Stimulated activated CD4-positive, alpha-beta T cell treated with anti-CD3 and anti-CD28 coated beads, Interleukin-4, amount 100 ng/mL, for 1 hour (primary cell): Measurements from ENCODE around the gene DCLK2.

Source experiments
- DNase-seq: peaks from one replicate; pipeline ENCODE4 v3.0.0-alpha.2; 2020

DCLK2 gene

DNA sequence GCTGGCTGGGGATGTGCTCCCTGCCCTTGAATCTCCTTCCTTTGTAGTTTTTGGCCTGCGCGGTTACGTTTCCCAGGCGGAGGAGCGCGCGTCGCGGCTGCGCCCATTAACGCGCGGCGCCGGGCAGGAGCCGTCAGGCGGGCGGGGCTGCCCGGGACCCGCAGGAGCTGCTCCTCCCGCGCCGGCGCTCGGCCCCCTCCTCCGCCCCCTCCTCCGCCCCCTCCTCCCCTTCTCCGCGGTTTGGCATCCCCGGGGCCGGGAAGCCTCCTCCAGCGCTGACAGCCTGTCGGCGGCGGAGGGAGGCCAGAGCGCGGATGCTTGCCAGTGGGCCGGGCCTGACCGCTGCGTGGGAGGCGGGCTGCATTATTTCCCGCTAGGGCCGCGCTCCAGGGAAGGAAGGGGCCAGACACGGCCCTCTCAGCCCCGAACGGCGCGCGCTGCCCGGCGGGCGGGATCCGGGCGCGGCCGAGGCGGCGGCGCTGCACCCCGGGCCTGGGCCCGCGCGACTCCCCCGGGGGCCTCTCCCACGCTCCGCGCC is at the start of gene DCLK2:
TSS of gene DCLK2 (plus strand) at position 405 of the 538 bp plus-strand sequence. CDS start 583 bp downstream, outside the sequence.
- DNase-seq = no peak

DNA sequence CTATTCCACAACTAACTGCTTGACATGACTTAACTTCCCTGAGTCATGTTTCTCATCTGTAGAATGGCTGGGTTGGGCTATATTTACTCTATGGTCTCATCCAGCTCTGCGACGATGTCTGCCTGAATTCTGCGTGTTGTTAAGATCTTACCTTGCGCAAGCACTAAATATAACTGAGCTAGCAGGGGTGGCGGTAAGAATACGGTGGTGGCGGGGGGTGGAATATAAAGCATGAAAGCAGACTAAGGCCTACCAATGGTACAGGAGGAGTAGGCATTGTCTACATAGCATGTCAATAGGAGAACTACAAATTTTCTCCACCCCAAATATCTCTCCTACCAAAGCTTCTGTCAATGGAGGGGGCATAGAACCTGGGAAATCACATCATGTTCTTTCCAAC is 45.7 kb upstream of the DCLK2 start:
- no peak for DNase-seq

DNA sequence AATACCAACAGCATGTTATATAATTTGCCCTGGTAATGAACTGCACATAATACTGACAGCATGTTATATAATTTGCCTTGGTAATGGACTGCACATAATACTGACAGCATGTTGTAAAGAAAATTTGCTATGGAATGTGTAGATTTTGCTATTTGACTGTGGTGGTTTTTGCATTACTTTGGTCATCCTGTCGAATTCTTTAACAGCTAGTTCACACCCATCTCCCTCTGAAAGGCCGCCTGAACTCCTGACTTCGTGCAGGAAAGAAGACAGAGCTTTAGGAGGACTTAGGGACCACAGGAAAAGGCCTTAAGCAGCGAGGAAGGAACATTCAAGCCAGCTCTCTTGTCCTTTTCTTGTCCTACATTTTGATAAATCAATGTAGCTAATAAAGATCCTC is 45.2 kb upstream of the DCLK2 start:
- no peak for DNase-seq

DNA sequence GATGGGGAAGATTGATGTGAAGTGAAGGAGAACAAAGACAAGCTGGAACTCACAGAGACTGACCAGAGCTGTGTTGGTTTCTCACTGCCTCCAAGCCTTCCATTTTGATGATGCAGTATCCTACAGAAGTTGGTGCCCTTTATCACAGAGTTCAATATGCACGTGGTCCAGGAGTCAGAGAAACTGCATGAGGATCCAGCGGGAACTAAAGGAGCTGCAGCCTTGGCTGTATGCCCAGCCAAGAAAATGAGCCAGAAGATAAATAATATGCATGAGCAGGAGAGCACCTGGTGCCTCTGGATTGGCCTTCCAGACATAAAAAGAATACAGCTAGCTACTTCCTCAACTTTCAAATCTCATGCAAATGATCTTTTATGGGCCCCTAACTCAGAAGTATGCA is 44.3 kb upstream of the DCLK2 start:
- DNase-seq = no peak

DNA sequence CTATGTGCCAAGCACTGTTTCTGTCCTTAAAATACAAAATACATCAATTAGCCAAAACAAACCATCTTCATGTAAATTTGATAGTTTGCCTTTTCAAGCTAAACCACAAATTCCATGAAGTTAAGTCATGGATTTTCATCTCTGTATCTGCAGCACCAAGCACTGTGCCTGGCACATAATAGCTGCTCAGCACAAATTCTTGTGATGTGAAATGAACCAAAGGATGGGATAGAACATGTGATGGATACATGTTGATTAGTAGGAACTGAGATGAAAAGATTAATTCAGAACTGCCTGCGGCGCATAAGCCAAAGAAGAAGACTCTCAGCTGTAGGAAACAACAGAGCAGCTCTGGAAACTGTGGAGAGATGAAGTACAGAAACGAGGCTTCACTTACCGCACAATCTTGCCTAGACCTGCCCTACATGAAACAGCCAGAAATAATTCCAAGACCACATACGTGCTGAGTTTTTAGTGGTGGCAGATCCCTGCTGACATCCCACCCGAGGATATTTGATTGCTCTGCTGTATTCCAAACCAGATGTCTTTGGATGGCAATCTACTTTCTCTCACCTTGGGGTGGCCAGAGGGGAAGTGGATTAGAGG is 40.9 kb upstream of the DCLK2 start:
- no peak for DNase-seq

DNA sequence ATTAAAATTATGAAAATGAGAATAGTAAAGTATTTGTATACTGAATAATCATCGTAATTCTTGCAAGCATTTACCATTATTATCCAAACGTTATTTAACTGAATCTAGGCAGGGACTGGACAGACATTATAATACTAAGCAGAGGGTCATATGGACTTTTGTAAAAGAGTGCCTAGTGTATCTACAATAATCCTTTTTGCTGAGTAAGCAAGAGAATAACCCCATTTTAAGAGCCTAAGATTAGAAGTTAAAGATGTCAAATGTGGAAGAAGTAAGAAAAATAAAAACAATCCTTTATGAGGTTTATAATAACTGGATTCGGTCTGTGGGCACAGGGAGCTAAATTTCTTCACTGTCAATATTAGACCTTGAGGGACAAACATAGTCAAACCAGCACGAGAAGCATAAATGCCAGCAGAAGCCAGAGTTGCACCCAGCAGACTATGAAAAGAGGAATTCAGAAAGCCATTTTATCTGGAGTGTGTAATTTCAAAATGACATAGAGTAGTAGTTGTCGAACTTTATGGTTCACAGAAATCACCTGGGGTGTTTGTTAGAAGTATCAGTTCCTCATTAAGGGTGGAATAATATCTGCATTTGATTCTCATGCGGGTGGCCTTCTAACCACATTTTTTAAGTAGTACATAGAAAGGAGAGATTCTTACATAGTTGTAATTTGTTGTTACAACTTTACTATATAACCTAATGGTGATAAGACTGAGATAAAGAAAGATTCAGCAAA is 39.7 kb upstream of the DCLK2 start:
- DNase-seq = no peak

DNA sequence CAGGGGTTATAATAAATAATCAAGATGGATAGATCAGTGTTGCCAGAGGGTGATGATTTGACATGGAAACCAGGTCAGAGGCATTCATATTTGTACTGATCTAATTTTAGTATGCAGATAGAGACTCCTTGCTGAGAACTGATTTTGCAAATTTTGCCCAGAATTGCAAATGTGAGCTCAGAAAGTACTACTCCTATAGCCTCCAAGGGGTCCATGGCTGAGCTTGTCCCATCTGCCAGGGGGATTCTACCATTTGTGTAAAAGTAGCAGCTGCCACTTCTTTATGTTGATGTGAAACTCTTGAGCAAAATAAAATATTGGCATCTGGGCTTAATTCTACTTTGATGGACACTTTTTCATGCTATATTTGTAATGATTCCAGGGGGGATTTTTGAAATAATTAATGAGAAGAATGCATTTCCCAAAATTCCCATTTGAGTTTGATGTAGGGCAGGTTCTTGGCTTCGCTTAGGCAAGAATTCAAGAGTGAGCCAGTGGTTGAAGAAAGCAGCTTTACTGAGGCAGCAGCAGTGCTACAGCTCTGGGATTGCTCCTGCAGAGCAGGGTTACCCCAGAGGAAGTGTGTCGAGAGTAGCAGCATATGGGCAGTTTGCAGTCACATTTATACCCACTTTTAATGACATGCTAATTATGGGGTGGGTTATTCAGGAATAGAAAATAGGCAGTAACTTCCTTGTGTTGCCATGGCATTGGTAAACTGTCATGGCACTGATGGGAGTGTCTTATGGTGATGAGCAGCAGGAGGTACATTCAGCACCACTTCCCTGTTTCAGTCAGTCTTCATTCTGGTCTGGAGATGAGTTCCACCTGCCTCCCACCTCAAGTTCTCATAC is 38.7 kb upstream of the DCLK2 start:
- DNase-seq = no peak

DNA sequence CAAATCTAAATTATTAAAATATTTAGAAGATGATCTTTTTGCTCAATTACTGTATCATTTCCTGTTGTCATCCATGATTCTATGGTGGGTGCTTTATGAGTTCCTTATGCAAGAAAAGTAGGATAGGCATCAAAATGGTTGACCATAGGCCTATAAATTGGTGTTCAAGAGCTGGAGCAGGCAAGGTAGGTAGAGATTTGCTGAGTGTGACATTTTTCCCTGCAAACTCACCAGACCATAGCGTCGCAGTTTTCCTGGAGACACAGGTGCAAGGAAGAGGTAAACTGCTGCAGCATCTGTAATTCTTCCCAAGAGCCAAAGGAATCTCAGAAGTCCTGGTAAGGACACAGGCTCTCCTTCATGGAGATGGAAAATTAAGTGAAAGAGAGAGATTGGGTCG is 33.7 kb upstream of the DCLK2 start:
- no peak for DNase-seq

DNA sequence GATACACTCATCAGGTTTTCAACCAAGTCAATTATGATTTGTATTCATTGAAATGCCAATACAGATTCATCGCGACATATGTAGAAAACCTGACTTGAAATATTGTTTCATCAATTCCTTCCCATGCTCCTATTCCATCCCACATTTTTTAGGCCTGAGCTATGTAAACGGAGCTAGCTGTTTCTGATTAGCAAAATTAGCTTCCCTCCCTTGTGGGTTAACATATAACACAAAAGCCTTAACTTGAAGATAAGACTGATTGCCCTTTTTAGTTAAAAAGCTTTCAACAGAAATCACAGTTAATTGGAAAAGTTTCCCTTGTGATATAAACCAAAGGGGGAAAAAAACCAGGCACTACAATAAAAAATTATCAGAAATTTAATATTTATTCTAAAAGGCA is 32.8 kb upstream of the DCLK2 start:
- no peak for DNase-seq

DNA sequence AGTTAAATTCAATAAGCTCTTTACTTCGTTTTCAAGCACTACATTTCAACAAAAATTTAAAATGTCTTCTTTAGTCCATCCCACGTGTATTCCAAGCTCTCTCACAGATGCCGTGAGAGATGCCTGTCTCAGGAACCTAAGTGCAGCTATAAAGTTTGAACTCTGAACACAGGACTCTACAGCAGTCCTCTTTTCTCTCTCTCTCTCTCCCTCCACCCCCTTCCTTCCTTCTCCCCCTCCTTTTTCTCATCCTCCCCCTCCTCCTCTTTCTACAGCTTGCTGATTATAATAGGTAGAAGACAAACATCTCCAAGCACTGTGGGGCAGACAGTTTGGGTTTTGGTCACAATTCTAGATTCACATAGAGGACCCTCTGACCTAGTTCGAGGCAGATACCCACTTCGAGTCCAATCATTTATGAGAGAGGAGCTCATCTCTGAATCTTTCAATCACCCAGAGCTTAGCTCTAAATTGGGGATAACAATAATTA is 31.5 kb upstream of the DCLK2 start:
- no peak for DNase-seq

DNA sequence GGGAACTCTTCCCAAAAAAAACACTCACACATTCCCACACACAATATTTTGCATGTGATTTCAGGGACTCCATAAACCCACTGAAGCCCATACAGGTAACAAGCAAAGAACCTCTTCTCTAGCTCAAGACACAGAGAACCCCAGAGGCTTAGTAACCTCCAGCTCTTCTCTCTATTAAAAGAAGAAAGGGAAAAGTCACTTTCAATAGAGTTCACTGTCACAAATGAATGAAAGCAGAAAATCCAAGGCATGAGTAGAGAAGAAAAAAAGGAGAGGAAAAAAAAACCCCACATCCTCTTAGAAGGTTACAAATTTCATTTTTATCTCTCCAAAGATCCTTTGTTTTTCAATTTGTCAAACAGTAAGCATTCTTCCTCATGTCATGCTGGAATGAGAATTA is 30.7 kb upstream of the DCLK2 start:
- no peak for DNase-seq

DNA sequence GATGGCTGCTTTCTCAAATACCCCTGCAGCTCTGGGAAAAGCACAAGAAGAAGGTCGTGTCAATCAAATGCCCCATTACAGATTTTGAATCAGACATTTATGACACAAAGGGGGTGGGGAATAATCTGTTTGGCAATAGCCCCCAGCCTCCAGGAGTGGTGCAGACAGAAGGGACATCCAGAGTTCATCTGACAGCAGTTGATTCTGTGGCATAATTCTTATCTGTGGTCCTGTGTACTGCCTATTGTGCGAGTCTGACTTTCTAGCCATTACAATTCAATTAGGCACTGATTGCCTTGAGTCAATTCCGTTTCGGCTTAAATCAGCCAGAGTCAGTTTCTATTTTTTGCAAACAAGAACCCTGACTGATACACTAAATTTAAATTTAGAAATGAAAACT is 28.6 kb upstream of the DCLK2 start:
- DNase-seq = no peak

DNA sequence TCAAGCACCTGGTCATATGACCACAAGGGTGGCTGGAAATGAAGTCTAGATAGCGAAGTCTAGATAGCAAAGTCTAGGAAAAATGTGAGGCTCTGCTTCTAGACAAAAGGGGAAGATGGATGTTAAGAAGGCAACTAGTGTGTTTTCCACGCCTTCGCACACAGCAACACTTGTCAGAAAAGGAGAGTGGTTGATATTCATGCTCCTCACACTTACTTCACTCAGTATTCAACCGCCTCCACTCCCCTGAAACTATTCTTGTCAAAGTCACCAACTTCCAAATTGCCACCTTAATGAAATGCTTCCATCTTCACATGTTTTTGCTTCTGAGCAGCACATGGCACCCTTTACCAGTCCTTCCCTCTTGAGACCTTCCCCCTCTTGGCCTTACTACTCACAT is 27.7 kb upstream of the DCLK2 start:
- no peak for DNase-seq

DNA sequence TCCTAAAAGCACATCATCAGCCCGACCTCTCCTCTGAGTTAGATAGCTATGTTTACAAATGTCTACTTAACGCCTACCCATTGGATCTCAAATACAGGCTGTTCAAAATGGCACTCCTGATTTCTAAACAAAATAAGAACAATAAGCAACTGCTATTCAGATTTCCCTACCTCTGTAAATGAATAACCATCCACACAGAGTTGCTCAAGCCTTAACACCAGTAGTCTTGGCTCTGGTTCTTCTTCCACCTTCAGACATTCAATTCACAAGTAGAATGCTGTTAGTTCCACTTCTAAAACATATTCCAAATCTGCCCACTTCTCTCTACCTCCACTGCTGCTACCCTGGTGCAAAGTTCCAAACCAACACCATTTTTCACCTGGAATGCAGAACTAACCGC is 27.1 kb upstream of the DCLK2 start:
- no peak for DNase-seq

DNA sequence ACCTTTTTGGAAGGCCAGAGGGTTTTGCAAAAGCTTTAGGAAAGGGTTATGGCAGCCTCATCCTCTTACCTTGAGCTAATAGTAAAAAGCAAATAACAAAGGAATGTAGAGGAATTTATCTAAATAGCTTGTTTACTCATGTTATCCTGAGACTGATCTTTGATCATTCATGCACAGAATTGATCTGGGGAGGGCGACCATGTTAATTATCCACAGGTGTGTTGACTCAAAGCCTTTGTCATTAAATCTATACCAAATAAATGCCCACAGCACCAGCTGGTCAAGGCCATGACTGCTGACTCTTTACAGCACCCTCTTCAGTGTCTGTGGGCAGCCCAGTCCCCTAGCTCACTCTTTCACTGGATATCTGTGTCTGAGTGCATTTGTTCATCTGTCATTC is 22.8 kb upstream of the DCLK2 start:
- no peak for DNase-seq

DNA sequence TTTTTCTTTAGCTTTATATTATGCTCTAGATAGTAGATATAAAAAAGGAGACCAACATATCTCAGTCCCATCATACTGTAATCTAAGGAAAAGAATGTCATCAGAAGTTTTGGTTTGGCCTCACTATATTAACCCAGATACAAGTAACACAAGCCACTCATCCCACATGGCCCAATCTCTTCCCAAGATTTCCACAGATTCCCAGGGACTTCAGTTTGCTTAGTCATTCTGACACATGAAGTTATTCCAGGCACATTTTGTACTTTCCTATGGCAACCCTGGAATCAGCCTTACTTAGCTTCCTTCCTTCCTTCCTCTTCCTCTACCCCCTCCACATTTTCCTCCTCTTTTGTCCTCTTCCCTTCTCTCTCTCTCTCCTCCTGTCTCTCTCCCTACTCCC is 21.7 kb upstream of the DCLK2 start:
- no peak for DNase-seq

DNA sequence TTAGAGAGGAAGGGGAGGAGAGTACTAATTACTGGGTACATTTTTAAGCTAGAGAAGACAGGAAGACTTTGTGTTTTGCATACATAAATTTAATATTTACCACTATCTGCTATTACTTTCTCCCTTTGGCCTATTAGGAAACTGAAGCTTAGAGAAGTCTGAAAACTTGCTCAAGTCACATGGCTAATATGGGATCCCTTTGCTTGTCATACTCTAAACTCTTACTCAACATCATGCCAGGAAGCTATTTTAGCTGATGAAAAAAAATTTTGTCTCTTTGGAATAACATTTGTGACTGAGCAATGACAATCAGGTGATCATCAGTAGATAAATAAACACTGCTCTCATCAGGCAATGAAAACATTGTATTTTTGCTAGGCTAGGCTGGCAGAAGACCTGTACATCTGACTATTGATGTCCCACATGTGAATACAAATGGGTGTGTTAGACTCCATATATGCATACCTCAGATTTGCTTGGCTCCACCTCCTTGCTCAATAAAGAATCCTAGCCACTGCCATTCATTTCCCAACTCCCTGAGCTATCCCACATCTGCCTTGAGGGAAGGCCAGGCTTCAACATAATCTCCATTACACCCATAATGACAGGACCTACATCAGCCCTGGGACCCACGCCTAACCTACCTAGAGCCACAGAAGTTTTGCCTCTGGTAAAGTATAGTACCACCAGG is 17.0 kb upstream of the DCLK2 start:
- DNase-seq = no peak

DNA sequence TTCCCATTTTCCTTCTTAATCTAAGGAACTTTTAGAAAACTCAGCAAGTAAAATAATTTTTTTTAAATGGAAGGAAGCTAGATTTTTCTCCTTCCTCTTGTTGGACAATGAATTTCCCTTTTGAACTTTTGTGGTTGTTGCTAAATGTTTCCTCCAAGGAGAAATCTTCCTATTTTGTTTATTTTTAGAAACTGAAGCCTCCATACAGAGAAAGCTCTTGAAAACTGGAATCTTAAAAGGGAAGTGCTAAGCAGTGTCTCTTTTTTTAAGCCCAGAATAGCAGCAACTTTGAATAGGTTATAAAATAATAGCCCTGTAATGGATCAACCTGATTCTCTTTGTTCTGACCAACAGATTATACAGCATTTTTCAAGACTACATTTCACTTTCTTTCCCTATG is 15.1 kb upstream of the DCLK2 start:
- no peak for DNase-seq

DNA sequence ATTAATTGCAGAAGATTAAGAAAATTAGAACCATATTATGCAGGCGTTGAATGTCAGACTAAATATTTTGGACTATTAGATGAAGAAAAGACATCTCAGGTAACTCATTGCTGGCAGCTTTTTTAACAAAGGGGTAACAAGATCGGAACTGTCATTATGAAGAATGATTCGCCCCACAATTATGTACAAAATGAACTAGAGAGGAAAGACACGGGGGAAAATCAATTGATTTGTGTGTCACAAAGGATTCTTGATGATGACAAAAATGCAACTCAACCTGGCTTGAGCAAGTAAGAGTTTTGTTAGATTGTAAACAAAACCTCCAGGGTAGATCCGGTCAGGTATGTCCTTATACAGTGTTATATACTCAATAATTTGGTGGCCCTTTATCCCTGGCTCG is 12.5 kb upstream of the DCLK2 start:
- DNase-seq = no peak

DNA sequence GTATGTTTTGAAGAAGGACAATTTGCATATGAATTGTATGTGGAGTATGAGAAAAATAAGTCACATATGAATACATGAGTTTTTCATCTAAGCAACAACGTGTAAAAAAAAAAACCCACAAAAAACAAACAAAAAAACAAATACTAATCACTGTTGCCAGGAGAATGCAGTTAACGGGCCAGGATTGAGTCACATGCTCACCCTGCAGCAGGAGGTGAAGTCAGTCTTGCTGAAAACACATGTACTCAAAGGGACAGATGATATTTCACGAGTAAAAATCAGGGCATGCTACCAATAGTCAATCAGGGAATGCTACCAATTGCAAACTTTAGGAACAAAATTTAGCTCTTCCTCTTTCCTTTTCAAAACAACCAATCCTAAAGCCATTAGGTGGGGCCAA is 10.4 kb upstream of the DCLK2 start:
- DNase-seq = no peak

DNA sequence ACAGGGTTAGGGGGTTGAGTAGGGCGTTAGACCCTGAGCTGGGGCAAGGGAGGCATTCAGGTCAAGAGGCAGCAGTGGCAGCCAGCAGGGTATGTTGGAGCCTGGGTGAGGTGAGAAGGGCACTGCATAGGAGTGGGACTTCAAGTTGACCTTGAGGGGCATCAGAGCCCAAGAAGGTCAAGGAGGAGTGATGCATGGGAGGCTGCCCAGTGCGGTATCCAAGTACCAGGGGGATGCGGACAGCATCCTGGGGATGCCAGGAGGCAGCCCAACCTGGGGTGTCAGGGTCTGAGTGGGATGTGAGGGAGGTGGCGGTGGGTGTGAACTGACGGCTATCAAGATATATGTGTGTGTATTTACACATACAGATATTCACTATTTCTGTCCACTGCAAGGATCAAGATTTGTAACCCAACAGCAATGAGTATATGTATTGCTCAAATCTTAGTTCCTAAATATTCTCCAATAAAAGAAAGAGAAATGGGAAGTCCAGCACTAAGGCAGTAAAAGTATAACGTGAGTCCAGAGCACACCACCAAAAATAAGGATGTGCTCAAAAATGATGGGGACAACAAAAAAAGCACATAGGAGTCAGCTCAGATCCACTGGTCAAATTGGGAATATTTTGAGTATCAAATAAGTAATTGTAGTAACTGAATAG is 9.8 kb upstream of the DCLK2 start:
- no peak for DNase-seq

DNA sequence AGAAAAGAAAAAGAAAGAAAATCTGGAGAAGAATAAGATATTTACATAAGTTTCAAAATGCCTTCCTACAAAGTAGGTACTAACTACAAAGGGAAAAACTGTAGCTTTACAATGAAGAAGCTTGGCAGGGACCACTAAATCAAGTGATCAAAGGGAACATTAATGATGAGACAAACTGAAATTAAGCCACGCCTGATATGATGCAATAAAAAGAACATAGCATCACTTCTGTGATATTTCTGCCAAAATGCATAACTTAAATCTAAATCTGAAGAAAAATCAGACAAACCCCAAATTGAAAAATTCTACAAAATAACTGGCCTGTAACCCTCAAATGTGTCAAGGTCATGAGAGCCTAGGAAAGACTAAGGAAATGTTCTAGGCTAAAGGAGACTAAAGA is 8.9 kb upstream of the DCLK2 start:
- no peak for DNase-seq
